ENCODE results near the gene CYP11A1. TPM values are rescaled to one million over a fixed set of nuclear protein-coding genes. Genes with fewer than 3 reads are reported as not detected.

Gene CYP11A1
- total RNA-seq, 2 donors from 2014 or later: not detected

- Mint-ChIP-seq H3K4me1 (peaks cover 9% of the 10 kb centered on the region), H3K36me3 (ENCODE audit: low read depth) (no peaks in the 10 kb centered on the region)
Measured at GRCh38 chr15:74294010-74294409, 73.4 kb downstream of the CYP11A1 start.

DNA sequence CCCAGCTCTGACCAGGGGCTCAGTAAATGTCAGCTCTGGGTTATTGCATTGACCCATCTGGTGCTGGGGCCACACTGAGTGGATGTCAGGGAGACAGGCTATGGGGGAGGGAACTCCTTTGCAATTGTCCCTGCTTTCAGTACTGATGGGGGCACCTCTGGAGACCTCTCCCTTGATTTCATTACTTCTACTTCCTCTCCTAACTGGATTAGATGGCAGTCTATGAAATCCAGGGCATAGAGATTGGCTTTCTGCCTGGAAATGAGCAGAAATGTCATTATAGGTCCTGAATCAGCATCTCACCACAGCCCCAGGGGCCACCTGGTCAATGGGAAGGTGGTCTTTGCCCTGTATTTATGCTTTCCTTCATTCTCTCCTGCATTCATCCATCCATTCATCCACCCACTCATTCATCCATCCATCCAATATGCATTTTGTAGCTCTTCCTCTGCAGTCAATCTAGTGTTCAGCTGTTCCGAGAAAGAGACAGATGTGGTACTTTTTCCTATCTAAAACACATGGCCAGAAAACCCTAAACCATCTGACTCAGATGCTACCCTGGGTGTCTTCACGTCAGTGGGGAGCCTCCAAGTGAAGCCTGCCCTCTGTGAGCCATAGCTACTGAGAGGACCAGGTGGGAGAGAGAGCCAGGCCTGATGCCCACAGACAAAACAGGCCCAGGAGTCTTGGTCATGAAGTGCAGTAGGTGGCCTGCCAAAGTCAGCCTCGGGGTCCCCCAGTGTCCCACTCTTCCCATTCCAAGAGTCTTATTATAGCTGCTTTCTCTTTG is 74.2 kb downstream of the CYP11A1 start:
- Mint-ChIP-seq H3K4me3 (no peak overlapping the region), H3K27ac (no peak overlapping the region), H3K36me3 (ENCODE audit: low read depth) (no peaks in the 10 kb centered on the region), H3K4me1 (peaks cover 9% of the 10 kb centered on the region), H3K9me3 (peaks cover 8% of the 10 kb centered on the region), H3K27me3 (peaks cover 37% of the 10 kb centered on the region)
- ATAC-seq (replicated peaks): no peak

More at GRCh38 chr15:74294010-74294409, 73.4 kb downstream of the CYP11A1 start:
- Mint-ChIP-seq H3K9me3 (peaks cover 8% of the 10 kb centered on the region), H3K27me3 (peaks cover 32% of the 10 kb centered on the region), H3K27ac (no peak overlapping the region), H3K4me3 (no peak overlapping the region)
- no peak for ATAC-seq (replicated peaks)

GRCh38 chr15:74291101-74292071 is 76.1 kb downstream of the CYP11A1 start:
- peak overlapping the region; percentile 9 for H3K4me3 Mint-ChIP-seq
- H3K4me1 Mint-ChIP-seq: peaks cover 13% of the 10 kb centered on the region
- ATAC-seq (replicated peaks): peak; percentile 75
- no peaks in the 10 kb centered on the region for H3K36me3 Mint-ChIP-seq (ENCODE audit: low read depth)
- no peak overlapping the region for H3K27ac Mint-ChIP-seq
- H3K9me3 Mint-ChIP-seq: peaks cover 8% of the 10 kb centered on the region
- peaks cover 44% of the 10 kb centered on the region for H3K27me3 Mint-ChIP-seq

DNA sequence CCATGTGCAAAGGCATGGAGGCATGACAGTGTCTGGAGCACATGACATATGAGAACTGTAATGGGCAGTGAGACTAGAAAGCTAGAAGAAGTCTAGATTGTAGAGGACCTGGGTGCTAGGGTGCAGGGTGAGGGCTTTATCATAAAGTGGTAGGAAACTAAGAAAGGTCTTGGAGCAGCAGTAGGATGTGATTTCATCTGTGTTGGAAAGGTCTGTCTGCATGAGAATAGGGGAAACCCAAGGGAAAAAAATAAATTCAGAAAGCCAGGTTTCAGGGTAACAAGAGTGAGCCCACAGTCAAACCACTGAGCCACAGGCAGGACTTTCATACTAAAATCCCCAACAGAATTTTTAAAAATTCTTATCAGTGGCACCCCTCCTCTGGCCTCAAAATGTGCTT is 76.8 kb downstream of the CYP11A1 start:
- Mint-ChIP-seq H3K27ac (no peak overlapping the region), H3K4me3 (no peak overlapping the region), H3K36me3 (ENCODE audit: low read depth) (no peaks in the 10 kb centered on the region), H3K27me3 (peaks cover 47% of the 10 kb centered on the region), H3K4me1 (peaks cover 13% of the 10 kb centered on the region), H3K9me3 (peaks cover 8% of the 10 kb centered on the region)
- peak; percentile 21 for ATAC-seq (replicated peaks)

DNA sequence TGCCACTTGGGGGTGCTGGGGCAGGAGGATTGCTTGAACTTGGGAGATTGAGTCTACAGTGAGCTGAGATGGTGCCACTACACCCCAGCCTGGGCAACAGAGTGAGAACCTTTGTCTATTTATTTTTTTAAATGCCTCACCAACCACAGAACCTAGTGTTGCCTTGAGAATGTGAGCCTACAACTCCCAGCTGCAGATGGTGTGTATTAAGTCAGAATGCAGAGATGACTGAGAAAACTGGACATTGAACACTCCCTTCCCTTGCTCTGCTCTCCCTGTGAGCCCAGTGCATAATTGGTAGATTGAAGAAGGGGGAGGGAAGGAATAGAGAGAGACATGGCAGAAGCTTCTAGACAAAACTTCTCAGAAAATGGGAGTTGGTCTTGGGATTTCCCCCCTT is 77.8 kb downstream of the CYP11A1 start:
- Mint-ChIP-seq H3K27ac (no peak overlapping the region), H3K27me3 (peaks cover 48% of the 10 kb centered on the region), H3K4me1 (peaks cover 16% of the 10 kb centered on the region), H3K9me3 (peaks cover 8% of the 10 kb centered on the region), H3K36me3 (ENCODE audit: low read depth) (no peaks in the 10 kb centered on the region), H3K4me3 (no peak overlapping the region)
- ATAC-seq (replicated peaks): no peak

Other genes starting within 250 kb of the CYP11A1 start
- gene ISLR2, start 237.1 kb downstream of the CYP11A1 start, total RNA-seq: not detected
- gene ISLR, start 193.9 kb downstream of the CYP11A1 start, total RNA-seq: not detected
- not detected for gene STRA6, start 164.9 kb downstream of the CYP11A1 start, total RNA-seq
- gene CCDC33, start 131.3 kb downstream of the CYP11A1 start, total RNA-seq: not detected
- 10 to 100 TPM; 11.7 to 44.9 TPM for gene SEMA7A, start 66.3 kb upstream of the CYP11A1 start, total RNA-seq
- gene UBL7, start 93.5 kb upstream of the CYP11A1 start, total RNA-seq: 10 to 100 TPM; 38.0 to 52.6 TPM
- gene ARID3B, start 173.6 kb upstream of the CYP11A1 start, total RNA-seq: 10 to 100 TPM; 40.3 to 43.9 TPM
- gene CLK3, start 248.2 kb upstream of the CYP11A1 start, total RNA-seq: 100 to 1,000 TPM; 117 to 179 TPM